NT2/D1 (cell line): ENCODE data around the gene SNX9.
"Not testable (repeated sequence)": the region's sequence is repeated elsewhere in the genome, so short reads cannot be mapped to it uniquely, and the experiment has no call there.

ENCODE experiments used
- DNase-seq: peaks from one replicate; pipeline ENCODE4 v3.0.0-alpha.2; 2011; ENCODE audit warnings: low read depth, low spot score
- H3K27me3 ChIP-seq: 2 replicates; pipeline ENCODE4 v1.6.0; 2011; ENCODE audit warnings: mild to moderate bottlenecking; ENCODE audit not compliant: insufficient read length, insufficient read depth
- H3K36me3 ChIP-seq: 2 replicates; pipeline ENCODE4 v1.6.1; 2011; ENCODE audit warnings: mild to moderate bottlenecking, low read length, mixed read lengths; ENCODE audit not compliant: insufficient read depth, insufficient read length
- H3K4me1 ChIP-seq: 2 replicates; pipeline ENCODE4 v1.5.1; 2011; ENCODE audit not compliant: insufficient read depth, insufficient read length
- H3K4me3 ChIP-seq: 2 replicates; pipeline ENCODE4 v1.5.1; 2011; ENCODE audit warnings: low read depth; ENCODE audit not compliant: insufficient read length
- H3K9ac ChIP-seq: 2 replicates; pipeline ENCODE4 v1.6.0; 2011; ENCODE audit warnings: low read depth; ENCODE audit not compliant: insufficient read length
- H3K9me3 ChIP-seq: 2 replicates; pipeline ENCODE4 v1.5.1; 2011; ENCODE audit warnings: mild to moderate bottlenecking, low read length; ENCODE audit not compliant: insufficient read depth
- SUZ12 ChIP-seq: IDR thresholded peaks from 2 replicates; pipeline ENCODE4 v1.6.1; 2011; ENCODE audit not compliant: insufficient read length, insufficient read depth; ENCODE audit errors: extremely low read depth
- YY1 ChIP-seq: IDR thresholded peaks from 2 replicates; pipeline ENCODE4 v1.6.1; 2011; ENCODE audit not compliant: insufficient read length, insufficient read depth
- ZNF274 ChIP-seq: IDR thresholded peaks from 2 replicates; pipeline ENCODE4 v1.6.1; 2011; ENCODE audit warnings: mild to moderate bottlenecking, low read depth, low read length

SNX9 gene

DNA sequence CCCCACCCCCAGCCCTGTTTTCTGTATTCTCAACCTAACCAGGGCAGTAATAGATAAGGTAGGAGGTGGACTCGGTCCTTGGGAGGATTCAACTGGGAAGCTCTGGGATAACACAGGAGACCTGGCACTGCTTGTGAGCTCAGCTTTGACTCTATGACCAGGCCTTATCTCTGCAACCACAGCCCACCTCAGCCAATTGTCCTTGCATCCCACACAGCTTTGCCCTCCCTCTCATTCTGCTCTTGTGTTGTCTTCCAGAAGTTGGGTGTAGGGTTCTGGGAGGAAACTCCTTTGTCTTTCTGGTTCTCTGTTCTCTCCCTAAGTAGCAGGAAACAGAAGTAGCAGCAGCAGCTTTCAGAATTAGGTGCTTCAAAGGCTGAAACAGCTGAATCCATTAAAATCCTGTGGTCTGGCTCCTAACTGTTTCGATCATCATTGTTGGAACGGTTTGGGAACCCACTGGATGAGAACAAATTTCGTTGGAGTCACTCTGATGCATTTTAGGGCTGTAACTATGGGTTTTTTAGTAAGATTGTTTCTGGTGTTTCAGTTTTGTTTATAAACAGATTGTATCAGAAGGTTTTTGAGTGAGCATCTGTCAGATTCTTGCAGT is 32.4 kb upstream of the SNX9 start:
- no peak for TF ChIP-seq SUZ12
- TF ChIP-seq YY1, result no peak
- no peak for TF ChIP-seq ZNF274
- Histone ChIP-seq H3K4me3 (no peak overlapping the region), H3K4me1 (no peaks in the 10 kb centered on the region), H3K27me3 (no peaks in the 10 kb centered on the region), H3K9ac (no peak overlapping the region), H3K36me3 (no peaks in the 10 kb centered on the region), H3K9me3 (no peaks in the 10 kb centered on the region)
- DNase-seq, result no peak

DNA sequence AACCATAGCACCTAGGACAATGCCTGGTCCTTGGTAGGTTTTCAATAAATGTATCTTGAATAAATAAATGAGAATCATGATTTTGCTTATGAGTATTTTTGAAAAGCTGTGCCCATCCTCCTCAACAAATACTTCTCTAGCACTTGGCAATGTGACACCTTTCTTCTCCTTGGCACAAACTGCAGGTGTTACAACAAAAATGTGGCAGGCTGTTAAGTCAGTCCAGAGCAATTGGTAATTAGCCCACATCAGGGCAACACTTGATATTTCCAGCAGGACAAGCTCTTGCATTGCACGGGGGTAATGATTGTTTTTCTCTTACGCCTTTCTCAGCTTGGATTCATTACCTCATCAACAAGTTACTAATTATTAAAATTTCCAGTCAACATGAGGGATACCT is 31.6 kb upstream of the SNX9 start:
- no peaks in the 10 kb centered on the region for H3K27me3 ChIP-seq
- no peak for TF ChIP-seq SUZ12
- no peak for TF ChIP-seq YY1
- TF ChIP-seq ZNF274, result no peak
- no peaks in the 10 kb centered on the region for H3K9me3 ChIP-seq
- H3K9ac ChIP-seq, result no peak overlapping the region
- H3K4me1 ChIP-seq, result no peaks in the 10 kb centered on the region
- no peaks in the 10 kb centered on the region for H3K36me3 ChIP-seq
- H3K4me3 ChIP-seq, result no peak overlapping the region
- DNase-seq, result no peak

DNA sequence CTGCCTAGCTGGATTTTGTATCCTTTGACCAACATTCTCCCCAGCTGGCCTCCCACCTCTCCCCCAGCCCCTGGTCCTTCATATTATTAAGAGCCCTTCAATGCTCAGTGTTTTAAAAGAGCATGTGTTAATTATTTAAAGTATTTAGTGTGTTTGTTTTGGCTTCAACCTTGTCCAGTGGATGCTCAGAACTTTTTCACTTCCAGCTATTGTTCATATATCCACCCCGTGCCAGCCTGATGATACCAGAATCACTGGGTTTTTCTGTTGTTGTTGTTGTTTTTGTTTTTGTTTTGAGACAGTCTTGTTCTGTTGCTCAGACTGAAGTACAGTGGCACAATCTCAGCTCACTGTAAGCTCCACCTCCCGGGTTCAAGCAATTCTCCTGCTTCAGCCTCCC is 30.4 kb upstream of the SNX9 start:
- Histone ChIP-seq H3K27me3 (no peaks in the 10 kb centered on the region), H3K9ac (no peak overlapping the region), H3K9me3 (no peaks in the 10 kb centered on the region), H3K4me1 (no peaks in the 10 kb centered on the region), H3K36me3 (no peaks in the 10 kb centered on the region), H3K4me3 (no peak overlapping the region)
- DNase-seq, result no peak
- TF ChIP-seq YY1 (no peak), SUZ12 (no peak), ZNF274 (no peak)

DNA sequence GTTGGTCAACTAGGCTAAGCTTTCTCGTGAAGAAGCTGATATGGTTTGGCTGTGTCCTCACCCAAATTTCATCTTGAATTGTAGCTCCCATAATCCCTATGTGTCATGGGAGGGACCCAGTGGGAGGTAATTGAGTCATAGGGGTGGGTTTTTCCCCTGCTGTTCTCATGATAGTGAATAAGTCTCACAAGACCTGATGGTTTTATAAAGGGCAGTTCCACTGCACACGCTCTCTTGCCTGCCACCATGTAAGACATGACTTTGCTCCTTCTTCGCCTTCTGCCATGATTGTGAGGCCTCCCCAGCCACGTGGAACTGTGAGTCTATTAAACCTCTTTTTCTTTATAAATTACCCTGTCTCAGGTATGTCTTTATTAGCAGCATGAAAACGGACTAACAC is 29.0 kb upstream of the SNX9 start:
- not testable (repeated sequence) for H3K9ac ChIP-seq, H3K9me3 ChIP-seq, DNase-seq, H3K4me3 ChIP-seq, H3K4me1 ChIP-seq, H3K27me3 ChIP-seq, H3K36me3 ChIP-seq

DNA sequence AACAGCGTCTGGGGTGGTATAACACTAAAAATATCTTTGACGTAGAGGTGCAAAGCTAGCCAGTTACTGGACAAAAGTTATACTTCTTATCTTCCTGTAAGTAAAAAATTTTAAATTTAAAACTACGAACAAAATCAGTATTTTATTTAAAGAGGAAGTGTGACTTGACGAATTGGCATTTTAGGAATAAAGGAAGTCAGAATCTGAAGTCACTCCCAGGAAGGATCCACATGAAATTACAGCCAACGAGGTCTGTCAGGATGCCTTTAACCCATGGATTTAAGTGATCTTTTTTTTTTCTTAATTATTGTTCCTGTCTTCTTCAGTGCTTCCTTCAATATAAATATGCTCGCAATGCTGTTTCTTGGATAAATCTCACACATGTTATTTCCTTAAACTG is 27.2 kb upstream of the SNX9 start:
- Histone ChIP-seq H3K9me3 (no peaks in the 10 kb centered on the region), H3K36me3 (no peaks in the 10 kb centered on the region), H3K4me1 (no peaks in the 10 kb centered on the region), H3K27me3 (no peaks in the 10 kb centered on the region), H3K9ac (no peak overlapping the region), H3K4me3 (no peak overlapping the region)
- no peak for TF ChIP-seq YY1
- no peak for TF ChIP-seq SUZ12
- no peak for DNase-seq

DNA sequence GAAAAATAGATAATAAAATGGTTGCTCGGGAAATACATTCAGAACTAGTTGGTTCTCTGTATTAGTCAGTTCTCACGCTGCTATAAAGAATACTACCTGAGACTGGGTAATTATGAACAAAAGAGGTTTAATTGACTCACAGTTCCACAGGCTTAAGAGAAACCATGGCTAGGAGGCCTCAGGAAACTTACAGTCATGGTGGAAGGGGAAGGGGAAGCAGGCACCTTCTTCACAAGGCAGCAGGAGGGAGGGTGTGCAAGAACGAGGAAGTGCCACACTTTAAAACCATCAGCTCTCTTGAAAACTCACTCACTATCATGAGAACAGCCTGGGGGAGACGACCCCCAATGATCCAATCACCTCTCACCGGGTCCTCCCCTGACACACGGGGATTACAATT is 24.2 kb upstream of the SNX9 start:
- Histone ChIP-seq H3K27me3 (no peaks in the 10 kb centered on the region), H3K4me1 (no peaks in the 10 kb centered on the region), H3K9ac (no peak overlapping the region), H3K4me3 (no peak overlapping the region), H3K9me3 (no peaks in the 10 kb centered on the region), H3K36me3 (no peaks in the 10 kb centered on the region)
- no peak for DNase-seq
- TF ChIP-seq ZNF274 (no peak), SUZ12 (no peak), YY1 (no peak)

DNA sequence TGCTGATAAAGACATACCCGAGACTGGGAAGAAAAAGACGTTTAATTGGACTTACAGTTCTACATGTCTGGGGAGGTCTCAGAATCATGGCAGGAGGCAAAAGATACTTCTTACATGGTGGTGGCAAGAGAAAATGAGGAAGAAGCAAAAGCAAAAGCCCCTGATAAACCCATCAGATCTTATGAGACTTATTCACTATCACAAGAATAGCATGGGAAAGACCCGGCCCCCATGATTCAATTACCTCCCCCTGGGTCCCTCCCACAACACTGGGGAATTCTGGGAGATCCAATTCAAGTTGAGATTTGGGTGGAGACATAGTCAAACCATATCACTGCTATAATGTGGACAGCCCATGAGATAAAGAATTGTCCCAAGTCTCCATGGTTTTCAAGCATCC is 23.5 kb upstream of the SNX9 start:
- H3K9ac ChIP-seq, H3K9me3 ChIP-seq, H3K36me3 ChIP-seq, H3K4me1 ChIP-seq, H3K27me3 ChIP-seq, H3K4me3 ChIP-seq, DNase-seq: not testable (repeated sequence)

DNA sequence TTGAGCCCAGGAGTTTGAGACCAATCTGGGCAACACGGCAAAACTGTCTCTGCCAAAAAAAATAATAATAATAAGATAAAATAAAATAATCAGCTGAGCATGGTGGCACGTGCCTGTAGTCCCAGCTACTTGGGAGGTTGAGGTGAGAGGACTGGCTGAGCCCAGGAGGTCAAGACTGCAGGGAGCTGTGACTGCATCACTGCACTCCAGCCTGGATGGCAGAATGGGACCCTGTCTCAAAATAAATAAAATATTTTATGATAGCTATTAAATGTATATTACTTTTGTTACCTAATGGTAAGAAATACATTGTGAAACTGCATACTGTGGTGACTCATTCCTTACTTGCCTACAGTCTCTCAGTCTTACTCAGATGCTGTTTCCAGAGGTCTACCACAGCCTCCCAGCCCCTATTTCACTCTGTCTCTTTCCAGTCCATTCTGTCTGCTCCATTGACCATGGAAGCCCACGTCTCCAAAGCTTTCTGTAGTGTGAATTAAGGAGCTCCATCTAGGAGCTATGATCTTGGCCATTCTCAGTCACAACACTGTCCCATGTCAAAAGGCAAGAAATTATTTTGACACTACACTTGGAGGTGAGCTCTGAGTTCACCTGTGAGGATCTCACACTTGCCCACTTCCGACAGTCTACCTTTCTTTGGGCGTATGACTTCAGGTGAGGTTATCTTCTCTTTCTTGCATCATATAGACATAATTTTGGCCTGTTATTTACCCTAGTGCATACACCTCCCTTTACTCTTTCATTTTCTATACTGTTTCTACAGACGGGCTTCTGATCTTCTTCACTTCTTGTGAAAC is 22.4 kb upstream of the SNX9 start:
- Histone ChIP-seq H3K27me3 (no peaks in the 10 kb centered on the region), H3K4me3 (no peak overlapping the region), H3K36me3 (no peaks in the 10 kb centered on the region), H3K4me1 (no peaks in the 10 kb centered on the region), H3K9me3 (no peaks in the 10 kb centered on the region), H3K9ac (no peak overlapping the region)
- no peak for DNase-seq
- TF ChIP-seq YY1 (no peak), SUZ12 (no peak), ZNF274 (no peak)
